ENCODE measurements around the gene ASB6. TPM values are rescaled to one million over a fixed set of nuclear protein-coding genes. Genes with fewer than 3 reads are reported as not detected.

The ASB6 gene
- total RNA-seq, 1 experiment from 2014 or later, result 21.0 TPM

DNA sequence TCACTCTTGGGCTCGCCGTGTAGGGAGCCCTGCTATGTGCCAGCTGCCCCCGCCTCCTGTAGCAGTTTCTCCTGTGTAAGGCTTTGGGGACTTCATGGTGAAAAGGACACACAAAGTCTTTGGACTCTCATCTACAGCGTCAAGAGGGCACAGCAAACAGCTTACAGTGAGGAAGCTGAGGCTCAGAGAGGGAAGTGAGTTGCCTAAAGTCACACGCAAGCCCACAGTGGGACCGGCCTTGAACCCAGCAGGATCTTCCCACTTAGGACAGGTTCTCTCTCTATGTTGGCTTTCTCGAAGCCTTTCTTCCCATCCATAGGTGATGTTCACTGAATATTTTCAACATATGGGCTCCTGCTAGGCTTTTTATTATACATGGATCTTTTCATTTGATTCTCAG is 13.7 kb upstream of the ASB6 start:
- H3K56ac ChIP-seq (ENCODE audit: insufficient read length, low read depth, low read length), result no peak overlapping the region
- no peak overlapping the region for H3K4me2 ChIP-seq (ENCODE audit: insufficient read depth, insufficient read length, low read length)
- DNase-seq, result no peak
- H2BK20ac ChIP-seq (ENCODE audit: low read depth, low read length, poor library complexity, severe bottlenecking), result no peak overlapping the region
- TF ChIP-seq CTCF (conservative IDR thresholded peaks at IDR 0.05), result no peak
- Mint-ChIP-seq H3K4me1 (peaks cover 0 to 7% of the 10 kb centered on the region in 2 experiments; a peak in 1 of 4 replicates), H3K36me3 (ENCODE audit: insufficient read depth in 1 of 3, low read depth in 3 of 3) (no peaks in the 10 kb centered on the region), H3K27ac (no peak overlapping the region), H3K9me3 (no peaks in the 10 kb centered on the region), H3K27me3 (ENCODE audit: low read depth) (peaks cover 28% of the 10 kb centered on the region), H3K4me3 (no peak overlapping the region)
- H2BK15ac ChIP-seq (ENCODE audit: low read depth, low read length), result no peak overlapping the region
- H3K27ac ChIP-seq (ENCODE audit: insufficient read length, low read depth, low read length), result no peak overlapping the region
- H2BK12ac ChIP-seq (ENCODE audit: insufficient read length, low read depth, low read length), result no peak overlapping the region
- no peak overlapping the region for H3K4ac ChIP-seq (ENCODE audit: low read depth, low read length)
- no peaks in the 10 kb centered on the region for H3K23me2 ChIP-seq (ENCODE audit: insufficient read length, low read depth, low read length, poor library complexity, severe bottlenecking)
- H4K5ac ChIP-seq (ENCODE audit: insufficient read length, low read depth, low read length), result no peak overlapping the region
- H3K9me3 ChIP-seq (ENCODE audit: control insufficient read depth, low read depth, low read length), result no peaks in the 10 kb centered on the region
- no peak overlapping the region for H3K23ac ChIP-seq (ENCODE audit: insufficient read length, low read depth, low read length)
- no CpG with 5 or more reads among the region's 7 CpGs for WGBS (ENCODE audit: extremely low coverage, insufficient read length, low lambda C conversion rate)
- no peaks in the 10 kb centered on the region for H4K20me1 ChIP-seq (ENCODE audit: control insufficient read depth, insufficient read depth, insufficient read length)
- H2AK5ac ChIP-seq (ENCODE audit: insufficient read length, low read length), result no peak overlapping the region
- H2BK5ac ChIP-seq (ENCODE audit: insufficient read length, low read length), result no peak overlapping the region
- no peak overlapping the region for H2AFZ ChIP-seq (ENCODE audit: low read length)
- H3K4me1 ChIP-seq (ENCODE audit: insufficient read depth, low read length), result no peaks in the 10 kb centered on the region
- no peak overlapping the region for H3K18ac ChIP-seq (ENCODE audit: insufficient read length, low read depth, low read length)
- no peak overlapping the region for H3K14ac ChIP-seq (ENCODE audit: insufficient read depth, low read length)
- no peak overlapping the region for H4K91ac ChIP-seq (ENCODE audit: insufficient read length, low read depth, low read length)
- no peaks in the 10 kb centered on the region for H3K79me2 ChIP-seq (ENCODE audit: insufficient read depth, low read length)
- no peaks in the 10 kb centered on the region for H3K27me3 ChIP-seq (ENCODE audit: insufficient read depth, low read length)
- no peak overlapping the region for H4K8ac ChIP-seq (replicated peaks; ENCODE audit: insufficient read length, low read depth, low read length)
- H3K79me1 ChIP-seq (ENCODE audit: insufficient read depth, low read depth, low read length, poor library complexity, severe bottlenecking), result no peaks in the 10 kb centered on the region
- no peak overlapping the region for H3K9ac ChIP-seq (ENCODE audit: extremely low read depth, insufficient read length, low read length)
- H3T11ph ChIP-seq (ENCODE audit: low read length), result no peak overlapping the region
- H2BK120ac ChIP-seq (ENCODE audit: low read depth, low read length, poor library complexity, severe bottlenecking), result no peak overlapping the region

Data from H9 (cell line).